Measurements from ENCODE around the gene ASCL4.

ASCL4 gene

GRCh38 chr12:107783406-107784376 lies 9.2 kb downstream of the ASCL4 start:
- Histone ChIP-seq H3K9me3 (ENCODE audit: insufficient read depth, low read depth, low read length) (no peaks in the 10 kb centered on the region), H2AFZ (ENCODE audit: low read length) (no peak overlapping the region), H3K9ac (ENCODE audit: low read depth, low read length, poor library complexity, severe bottlenecking) (peak overlapping the region; percentile 24), H3K4me3 (ENCODE audit: low read length, poor library complexity, severe bottlenecking) (peak overlapping the region; percentile 38), H3K4me1 (ENCODE audit: insufficient read depth, low read length, poor library complexity, severe bottlenecking) (peaks cover 55% of the 10 kb centered on the region), H3K36me3 (ENCODE audit: insufficient read depth, low read length) (no peaks in the 10 kb centered on the region), H3K27me3 (ENCODE audit: insufficient read depth, low read length, poor library complexity, severe bottlenecking) (no peaks in the 10 kb centered on the region), H4K20me1 (ENCODE audit: insufficient read depth, low read length, poor library complexity, severe bottlenecking) (no peaks in the 10 kb centered on the region), H3K9me2 (replicated peaks; ENCODE audit: low read depth, low read length) (no peaks in the 10 kb centered on the region), H3F3A (ENCODE audit: low read depth) (peaks cover 4% of the 10 kb centered on the region; the same call in 1 of the 2 replicates), H3K4me2 (ENCODE audit: low read depth, low read length, poor library complexity, severe bottlenecking) (peak overlapping the region; percentile 46), H3K79me2 (ENCODE audit: insufficient read depth, low read length) (no peaks in the 10 kb centered on the region)
- no peak for TF ChIP-seq CTCF (conservative IDR thresholded peaks at IDR 0.05; ENCODE audit: low read length)
- TF ChIP-seq EZH2phosphoT487 (IDR thresholded peaks at IDR 0.05; ENCODE audit: borderline replicate concordance) = no peak

GRCh38 chr12:107788281-107788680 lies 13.8 kb downstream of the ASCL4 start:
- Histone ChIP-seq H3K9me3 (ENCODE audit: insufficient read depth, low read depth, low read length) (peaks cover 5% of the 10 kb centered on the region; the same call in 1 of the 2 replicates), H3F3A (ENCODE audit: low read depth) (peaks cover 4% of the 10 kb centered on the region; the same call in 1 of the 2 replicates), H3K4me3 (ENCODE audit: low read length, poor library complexity, severe bottlenecking) (no peak overlapping the region), H3K4me2 (ENCODE audit: low read depth, low read length, poor library complexity, severe bottlenecking) (no peak overlapping the region), H3K27me3 (ENCODE audit: insufficient read depth, low read length, poor library complexity, severe bottlenecking) (no peaks in the 10 kb centered on the region), H3K36me3 (ENCODE audit: insufficient read depth, low read length) (no peaks in the 10 kb centered on the region), H2AFZ (ENCODE audit: low read length) (no peak overlapping the region), H3K9ac (ENCODE audit: low read depth, low read length, poor library complexity, severe bottlenecking) (no peak overlapping the region), H4K20me1 (ENCODE audit: insufficient read depth, low read length, poor library complexity, severe bottlenecking) (no peaks in the 10 kb centered on the region), H3K9me2 (replicated peaks; ENCODE audit: low read depth, low read length) (no peaks in the 10 kb centered on the region), H3K4me1 (ENCODE audit: insufficient read depth, low read length, poor library complexity, severe bottlenecking) (peaks cover 28% of the 10 kb centered on the region), H3K79me2 (ENCODE audit: insufficient read depth, low read length) (no peaks in the 10 kb centered on the region)
- no peak for TF ChIP-seq EZH2phosphoT487 (IDR thresholded peaks at IDR 0.05; ENCODE audit: borderline replicate concordance)
- no peak for TF ChIP-seq CTCF (conservative IDR thresholded peaks at IDR 0.05; ENCODE audit: low read length)

GRCh38 chr12:107788690-107789458 lies 14.4 kb downstream of the ASCL4 start:
- no peak overlapping the region for H3K9ac ChIP-seq (ENCODE audit: low read depth, low read length, poor library complexity, severe bottlenecking)
- peaks cover 4% of the 10 kb centered on the region; the same call in 1 of the 2 replicates for H3F3A ChIP-seq (ENCODE audit: low read depth)
- peaks cover 5% of the 10 kb centered on the region; the same call in 1 of the 2 replicates for H3K9me3 ChIP-seq (ENCODE audit: insufficient read depth, low read depth, low read length)
- no peak overlapping the region for H3K4me3 ChIP-seq (ENCODE audit: low read length, poor library complexity, severe bottlenecking)
- H3K36me3 ChIP-seq (ENCODE audit: insufficient read depth, low read length) = no peaks in the 10 kb centered on the region
- no peak overlapping the region for H2AFZ ChIP-seq (ENCODE audit: low read length)
- no peaks in the 10 kb centered on the region for H4K20me1 ChIP-seq (ENCODE audit: insufficient read depth, low read length, poor library complexity, severe bottlenecking)
- peaks cover 22% of the 10 kb centered on the region for H3K4me1 ChIP-seq (ENCODE audit: insufficient read depth, low read length, poor library complexity, severe bottlenecking)
- no peaks in the 10 kb centered on the region for H3K27me3 ChIP-seq (ENCODE audit: insufficient read depth, low read length, poor library complexity, severe bottlenecking)
- no peak for TF ChIP-seq EZH2phosphoT487 (IDR thresholded peaks at IDR 0.05; ENCODE audit: borderline replicate concordance)
- H3K79me2 ChIP-seq (ENCODE audit: insufficient read depth, low read length) = no peaks in the 10 kb centered on the region
- H3K4me2 ChIP-seq (ENCODE audit: low read depth, low read length, poor library complexity, severe bottlenecking) = no peak overlapping the region
- no peaks in the 10 kb centered on the region for H3K9me2 ChIP-seq (replicated peaks; ENCODE audit: low read depth, low read length)

All from Loucy (cell line).